ENCODE data around the gene RIPOR2. TPM values are rescaled to one million over a fixed set of nuclear protein-coding genes. Genes with fewer than 3 reads are reported as not detected.

RIPOR2 gene
- total and polyA plus RNA-seq, 2 donors (not counting 3 experiments of a cell fraction or from before 2014, with no cell fraction given): 0.10 TPM; not detected in 1

- intact Hi-C loops (cut with micrococcal nuclease) (no loop called here), dilution Hi-C loops (cut with MboI; ENCODE audit: extremely low pct_ligation_motif_present, low sequenced_read_pairs) (no loop called here)
- peaks cover 0 to 2% of the 10 kb centered on the region in 2 experiments for H3K27me3 ChIP-seq (ENCODE audit: control insufficient read depth in 2 of 2, insufficient read depth in 2 of 2, low read length in 2 of 2)
- TF ChIP-seq FOS (IDR thresholded peaks at IDR 0.05; ENCODE audit: borderline replicate concordance, insufficient read depth, low read length) (no peak), EZH2 (IDR thresholded peaks at IDR 0.05; ENCODE audit: borderline replicate concordance, low read depth, low read length, severe bottlenecking) (no peak), JUN (IDR thresholded peaks at IDR 0.05; ENCODE audit: borderline replicate concordance, insufficient read depth, insufficient read length, low read depth) (no peak)
- no peak for FAIRE-seq
- BruUV-seq (replicated peaks): no TSS peak
- no peak for DNase-seq (ENCODE audit: low read depth, low spot score)
- no peak overlapping the region for H3K4me2 ChIP-seq (ENCODE audit: insufficient read depth, low read length)
- H2AFZ ChIP-seq (ENCODE audit: low read depth, low read length): no peak overlapping the region
- no peaks in the 10 kb centered on the region for H3K36me3 ChIP-seq (ENCODE audit: control insufficient read depth in 2 of 2, extremely low read depth in 1 of 2, insufficient read depth in 2 of 2, low read length in 2 of 2)
- H3K4me1 ChIP-seq (ENCODE audit: control insufficient read depth, extremely low read depth, insufficient read depth, low read length): no peaks in the 10 kb centered on the region
- H3K9me1 ChIP-seq (replicated peaks; ENCODE audit: control insufficient read depth, extremely low read depth, insufficient read depth, low read length): no peaks in the 10 kb centered on the region
- CTCF ChIA-PET: interaction anchor here (1.2 kb wide), 1 partner anchor 243 kb away, joined by 3 read pairs; no protein-coding TSS in a partner anchor
- H3K27ac ChIP-seq (ENCODE audit: insufficient read depth, low read depth, low read length): no peak overlapping the region
- H3K9ac ChIP-seq (replicated peaks; ENCODE audit: extremely low read depth, insufficient read depth, low read length): no peak overlapping the region
- POLR2A ChIA-PET: no interaction called here
- no peaks in the 10 kb centered on the region for H3K79me2 ChIP-seq (ENCODE audit: control insufficient read depth, insufficient read depth, low read length)
- no peak overlapping the region for H3K4me3 ChIP-seq (replicated peaks in 1 of 3; ENCODE audit: insufficient read depth in 1 of 3, low read depth in 1 of 3, low read length in 3 of 3)
- H4K20me1 ChIP-seq (replicated peaks; ENCODE audit: control insufficient read depth, extremely low read depth, insufficient read depth, low read length): no peaks in the 10 kb centered on the region
- H3K9me3 ChIP-seq (replicated peaks; ENCODE audit: control insufficient read depth, insufficient read depth, low read length): no peaks in the 10 kb centered on the region
Measured at GRCh38 chr6:24827162-24827561, 108.6 kb downstream of the RIPOR2 start.

GRCh38 chr6:24825130-24825630 is 110.6 kb downstream of the RIPOR2 start:
- Histone ChIP-seq H2AFZ (ENCODE audit: low read depth, low read length) (no peak overlapping the region), H3K9ac (replicated peaks; ENCODE audit: extremely low read depth, insufficient read depth, low read length) (no peak overlapping the region), H3K9me3 (replicated peaks; ENCODE audit: control insufficient read depth, insufficient read depth, low read length) (no peaks in the 10 kb centered on the region), H3K27ac (ENCODE audit: insufficient read depth, low read depth, low read length) (no peak overlapping the region), H3K4me1 (ENCODE audit: control insufficient read depth, extremely low read depth, insufficient read depth, low read length) (no peaks in the 10 kb centered on the region), H3K27me3 (ENCODE audit: control insufficient read depth in 2 of 2, insufficient read depth in 2 of 2, low read length in 2 of 2) (no peaks in the 10 kb centered on the region), H4K20me1 (replicated peaks; ENCODE audit: control insufficient read depth, extremely low read depth, insufficient read depth, low read length) (no peaks in the 10 kb centered on the region), H3K9me1 (replicated peaks; ENCODE audit: control insufficient read depth, extremely low read depth, insufficient read depth, low read length) (no peaks in the 10 kb centered on the region), H3K79me2 (ENCODE audit: control insufficient read depth, insufficient read depth, low read length) (no peaks in the 10 kb centered on the region), H3K4me2 (ENCODE audit: insufficient read depth, low read length) (no peak overlapping the region), H3K36me3 (ENCODE audit: control insufficient read depth in 2 of 2, extremely low read depth in 1 of 2, insufficient read depth in 2 of 2, low read length in 2 of 2) (no peaks in the 10 kb centered on the region), H3K4me3 (replicated peaks in 1 of 3; ENCODE audit: insufficient read depth in 1 of 3, low read depth in 1 of 3, low read length in 3 of 3) (no peak overlapping the region)
- dilution Hi-C loops (cut with MboI; ENCODE audit: extremely low pct_ligation_motif_present, low sequenced_read_pairs) (no loop called here), intact Hi-C loops (cut with micrococcal nuclease) (no loop called here)
- FAIRE-seq: no peak
- no TSS peak for BruUV-seq (replicated peaks)
- no peak for DNase-seq (ENCODE audit: low read depth, low spot score)
- CTCF ChIA-PET: no interaction called here
- POLR2A ChIA-PET: no interaction called here
- TF ChIP-seq POLR2A (IDR thresholded peaks at IDR 0.05; ENCODE audit: low read depth, low read length) (no peak), EZH2 (IDR thresholded peaks at IDR 0.05; ENCODE audit: borderline replicate concordance, low read depth, low read length, severe bottlenecking) (no peak), MAX (IDR thresholded peaks at IDR 0.05; ENCODE audit: insufficient read depth, insufficient read length) (no peak), CTCF (IDR thresholded peaks at IDR 0.05; ENCODE audit: extremely low read depth in 1 of 2, insufficient read depth in 1 of 2, low read depth in 1 of 2, low read length in 2 of 2) (no peak), FOS (IDR thresholded peaks at IDR 0.05; ENCODE audit: borderline replicate concordance, insufficient read depth, low read length) (no peak), MYC (IDR thresholded peaks at IDR 0.05; ENCODE audit: low read depth, low read length) (no peak), JUN (IDR thresholded peaks at IDR 0.05; ENCODE audit: borderline replicate concordance, insufficient read depth, insufficient read length, low read depth) (no peak), GATA2 (IDR thresholded peaks at IDR 0.05; ENCODE audit: insufficient read depth, insufficient read length, low read depth, low read length) (no peak)

All from endothelial cell of umbilical vein (primary cell).